ENCODE results near the gene ERFL.

GRCh38 chr19:41876847-41877832 lies 51.1 kb downstream of the ERFL start, which contains the start of gene CD79A:
- no peak for TF ChIP-seq MAZ (IDR thresholded peaks at IDR 0.05; ENCODE audit: borderline replicate concordance, low read depth, low read length)
- TF ChIP-seq POLR2A (IDR thresholded peaks at IDR 0.05; ENCODE audit: low read depth, low read length): no peak
- TF ChIP-seq CTCF (conservative IDR thresholded peaks at IDR 0.05; ENCODE audit: low read depth, low read length): no peak
- TF ChIP-seq RFX5 (IDR thresholded peaks at IDR 0.05; ENCODE audit: low read depth, low read length): no peak
- no peak for TF ChIP-seq CEBPB (IDR thresholded peaks at IDR 0.05; ENCODE audit: low read depth, low read length)
- TF ChIP-seq RCOR1 (IDR thresholded peaks at IDR 0.05; ENCODE audit: insufficient replicate concordance, low read length): no peak
- TF ChIP-seq RAD21 (IDR thresholded peaks at IDR 0.05; ENCODE audit: low read length): no peak
- no peak for TF ChIP-seq ELK1 (IDR thresholded peaks at IDR 0.05; ENCODE audit: borderline replicate concordance, low read depth, low read length)
- TF ChIP-seq MXI1 (IDR thresholded peaks at IDR 0.05; ENCODE audit: borderline replicate concordance, low read depth, low read length): no peak
- TF ChIP-seq SMC3 (IDR thresholded peaks at IDR 0.05; ENCODE audit: low read depth, low read length): no peak
- no peak for TF ChIP-seq CHD1 (IDR thresholded peaks at IDR 0.05; ENCODE audit: low read depth, low read length)
- no peak for TF ChIP-seq BHLHE40 (IDR thresholded peaks at IDR 0.05; ENCODE audit: low read depth, low read length)
- no peak for TF ChIP-seq USF2 (IDR thresholded peaks at IDR 0.05; ENCODE audit: low read depth, low read length)

All from IMR-90 (cell line).